ENCODE measurements around the gene NECAB3.

Gene NECAB3

DNA sequence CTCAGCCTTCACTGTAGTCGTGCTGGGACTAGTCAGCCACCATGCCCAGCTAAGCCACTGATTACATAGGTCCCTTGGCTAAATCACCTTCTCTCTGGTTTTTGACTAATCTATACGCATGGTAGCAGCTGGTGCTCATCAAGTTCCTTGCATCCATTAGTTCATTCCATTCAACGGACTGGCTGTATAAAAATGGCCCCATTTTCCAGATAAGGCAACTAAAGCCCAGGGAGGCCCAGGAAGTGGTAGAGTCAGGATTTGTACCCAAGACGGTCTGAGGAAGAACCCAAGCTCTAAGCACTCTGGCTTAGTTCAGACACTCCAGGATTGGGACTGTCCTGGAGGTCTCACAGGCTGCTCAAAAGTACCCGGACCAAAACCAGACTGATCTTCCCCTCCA is 7.1 kb upstream of the NECAB3 start:
- no peak overlapping the region for H2AFZ ChIP-seq (ENCODE audit: low read depth, low read length, severe bottlenecking)
- H3K4me2 ChIP-seq (ENCODE audit: low read depth, low read length, poor library complexity, severe bottlenecking), result peak overlapping the region; percentile 61
- peak overlapping the region; percentile 52; the same call in 1 of the 2 replicates for H3K9ac ChIP-seq (ENCODE audit: low read length)
- H3K36me3 ChIP-seq (ENCODE audit: low read length), result 0 out of 2 replicates have a peak, but pooled peaks cover 10% of the 10 kb centered on the region
- no peaks in the 10 kb centered on the region for H3K9me2 ChIP-seq (replicated peaks; ENCODE audit: insufficient read depth, low read length)
- no peaks in the 10 kb centered on the region for H4K20me1 ChIP-seq (ENCODE audit: low read depth, low read length)
- no peaks in the 10 kb centered on the region for H3K27me3 ChIP-seq (ENCODE audit: low read length)
- peaks cover 51% of the 10 kb centered on the region for H3K79me2 ChIP-seq (ENCODE audit: insufficient read depth, low read length)
- TF ChIP-seq EZH2phosphoT487 (conservative IDR thresholded peaks at IDR 0.05; ENCODE audit: low read length) (no peak), CTCF (IDR thresholded peaks at IDR 0.05; ENCODE audit: insufficient read depth, low read length, poor library complexity, severe bottlenecking) (no peak)
- no peaks in the 10 kb centered on the region for H3K9me3 ChIP-seq (ENCODE audit: insufficient read depth, low read length)
- no peak overlapping the region for H3K4me3 ChIP-seq (ENCODE audit: insufficient read depth, low read length, poor library complexity, severe bottlenecking)
- H3F3A ChIP-seq (ENCODE audit: insufficient read depth), result peaks cover 65% of the 10 kb centered on the region
- H3K27ac ChIP-seq (ENCODE audit: low read depth, low read length), result peak overlapping the region; percentile 94

DNA sequence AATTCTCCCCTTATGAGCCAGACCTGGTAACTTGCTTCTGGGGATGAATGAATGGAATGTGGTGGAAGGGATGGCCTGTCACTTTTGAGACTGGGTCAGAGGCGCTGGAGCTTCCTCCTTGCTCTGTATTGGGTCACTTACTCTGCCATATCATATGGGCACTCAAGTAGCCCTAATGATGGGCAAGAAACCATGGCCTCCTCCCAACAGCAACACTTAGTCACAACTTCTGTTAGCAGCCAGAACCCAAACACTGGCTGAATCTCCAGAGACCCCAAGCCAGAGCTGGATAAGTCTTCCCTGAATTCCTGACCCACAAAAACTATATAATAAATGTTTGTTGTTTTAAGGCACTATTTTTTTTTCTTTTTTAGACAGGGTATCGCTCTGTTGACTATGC is 6.5 kb upstream of the NECAB3 start:
- Histone ChIP-seq H3K27me3 (ENCODE audit: low read length) (no peaks in the 10 kb centered on the region), H3K36me3 (ENCODE audit: low read length) (0 out of 2 replicates have a peak, but pooled peaks cover 10% of the 10 kb centered on the region), H3F3A (ENCODE audit: insufficient read depth) (peaks cover 70% of the 10 kb centered on the region), H2AFZ (ENCODE audit: low read depth, low read length, severe bottlenecking) (no peak overlapping the region), H3K9me3 (ENCODE audit: insufficient read depth, low read length) (no peaks in the 10 kb centered on the region), H3K4me2 (ENCODE audit: low read depth, low read length, poor library complexity, severe bottlenecking) (peak overlapping the region; percentile 61), H3K4me3 (ENCODE audit: insufficient read depth, low read length, poor library complexity, severe bottlenecking) (no peak overlapping the region), H4K20me1 (ENCODE audit: low read depth, low read length) (no peaks in the 10 kb centered on the region), H3K9ac (ENCODE audit: low read length) (peak overlapping the region; percentile 52), H3K27ac (ENCODE audit: low read depth, low read length) (peak overlapping the region; percentile 94), H3K9me2 (replicated peaks; ENCODE audit: insufficient read depth, low read length) (no peaks in the 10 kb centered on the region), H3K79me2 (ENCODE audit: insufficient read depth, low read length) (peaks cover 51% of the 10 kb centered on the region)
- no peak for TF ChIP-seq CTCF (IDR thresholded peaks at IDR 0.05; ENCODE audit: insufficient read depth, low read length, poor library complexity, severe bottlenecking)

- H3K4me2 ChIP-seq (ENCODE audit: low read depth, low read length, poor library complexity, severe bottlenecking), result peak overlapping the region; percentile 61
- H2AFZ ChIP-seq (ENCODE audit: low read depth, low read length, severe bottlenecking), result no peak overlapping the region
- H4K20me1 ChIP-seq (ENCODE audit: low read depth, low read length), result no peaks in the 10 kb centered on the region
- no peaks in the 10 kb centered on the region for H3K9me3 ChIP-seq (ENCODE audit: insufficient read depth, low read length)
- no peaks in the 10 kb centered on the region for H3K9me2 ChIP-seq (replicated peaks; ENCODE audit: insufficient read depth, low read length)
- 0 out of 2 replicates have a peak, but pooled peaks cover 10% of the 10 kb centered on the region for H3K36me3 ChIP-seq (ENCODE audit: low read length)
- peaks cover 48% of the 10 kb centered on the region for H3K79me2 ChIP-seq (ENCODE audit: insufficient read depth, low read length)
- no peak for TF ChIP-seq CTCF (IDR thresholded peaks at IDR 0.05; ENCODE audit: insufficient read depth, low read length, poor library complexity, severe bottlenecking)
- no peak for TF ChIP-seq EZH2phosphoT487 (conservative IDR thresholded peaks at IDR 0.05; ENCODE audit: low read length)
- no peak overlapping the region for H3K4me3 ChIP-seq (ENCODE audit: insufficient read depth, low read length, poor library complexity, severe bottlenecking)
- peak overlapping the region; percentile 94 for H3K27ac ChIP-seq (ENCODE audit: low read depth, low read length)
- H3K9ac ChIP-seq (ENCODE audit: low read length), result peak overlapping the region; percentile 52
- H3K27me3 ChIP-seq (ENCODE audit: low read length), result no peaks in the 10 kb centered on the region
- H3F3A ChIP-seq (ENCODE audit: insufficient read depth), result peaks cover 70% of the 10 kb centered on the region
These were observed 5.7 kb upstream of the NECAB3 start for GRCh38 chr20:33679758-33680485.
